GM12891 (cell line): Measurements from ENCODE around the gene LSM2.
"Not testable (repeated sequence)": the region's sequence is repeated elsewhere in the genome, so short reads cannot be mapped to it uniquely, and the experiment has no call there.

ENCODE experiments used
- DNase-seq: peaks from one replicate; pipeline ENCODE4 v3.0.0; 2011; ENCODE audit warnings: low spot score; ENCODE audit not compliant: insufficient read length
- FAIRE-seq: peaks from 2 replicates; lab custom pipeline; 2011; peaks lifted over from hg19 to GRCh38; lab: Jason Lieb, UNC
- PAX5 ChIP-seq: IDR thresholded peaks from 2 replicates; pipeline ENCODE4 v1.6.1; 2011; ENCODE audit warnings: low read length, moderate library complexity, mild to moderate bottlenecking; ENCODE audit not compliant: insufficient read depth, severe bottlenecking
- POLR2A ChIP-seq: IDR thresholded peaks from 2 replicates; pipeline ENCODE4 v1.6.1; 2011; ENCODE audit warnings: low read depth, low read length, control low read depth
- POLR2AphosphoS5 ChIP-seq: IDR thresholded peaks from 2 replicates; pipeline ENCODE4 v1.6.1; 2011; ENCODE audit warnings: low read depth, low read length, control low read depth
- POU2F2 ChIP-seq: IDR thresholded peaks from 2 replicates; pipeline ENCODE4 v1.6.1; 2011; ENCODE audit warnings: low read depth, mild to moderate bottlenecking, control low read depth, low read length, moderate library complexity
- SPI1 ChIP-seq: IDR thresholded peaks from 2 replicates; pipeline ENCODE4 v1.6.1; 2011; ENCODE audit warnings: low read depth, low read length, control low read depth
- TAF1 ChIP-seq: IDR thresholded peaks from 2 replicates; pipeline ENCODE4 v1.6.1; 2011; ENCODE audit warnings: low read depth, low read length, control low read depth

LSM2 gene

GRCh38 chr6:31815025-31815838, 8.5 kb upstream of the LSM2 start, which contains the start of the genes HSPA1A and HSPA1L:
TSS of gene HSPA1A (plus strand) at chr6:31815543. CDS start at chr6:31815757, 214 bp downstream.
TSS of gene HSPA1L (minus strand) at chr6:31815283. CDS start at chr6:31811972, 3,311 bp downstream.
- FAIRE-seq (no peak), DNase-seq (peak; percentile 47)
- TF ChIP-seq PAX5 (no peak), POU2F2 (0 out of 2 replicates have a peak, but pooled peaks have one; percentile 13), TAF1 (peak; percentile 32; the same call in 1 of the 2 replicates), POLR2AphosphoS5 (peak; percentile 70), SPI1 (no peak), POLR2A (peak; percentile 71)

GRCh38 chr6:31814677-31815024, 7.9 kb upstream of the LSM2 start:
- peak; percentile 68 for DNase-seq
- TF ChIP-seq PAX5 (no peak), POLR2A (no peak), POU2F2 (no peak), POLR2AphosphoS5 (no peak), TAF1 (no peak), SPI1 (no peak)
- no peak for FAIRE-seq

- TF ChIP-seq SPI1 (no peak), TAF1 (no peak), POU2F2 (no peak), POLR2A (no peak), PAX5 (no peak), POLR2AphosphoS5 (no peak)
- DNase-seq (no peak), FAIRE-seq (no peak)
Observed at GRCh38 chr6:31813465-31813849, 6.7 kb upstream of the LSM2 start.

GRCh38 chr6:31811645-31812044, 4.9 kb upstream of the LSM2 start:
- FAIRE-seq (no peak), DNase-seq (no peak)
- TF ChIP-seq POU2F2 (no peak), SPI1 (no peak), POLR2AphosphoS5 (no peak), PAX5 (no peak), TAF1 (no peak), POLR2A (no peak)

GRCh38 chr6:31808599-31808998, 1.8 kb upstream of the LSM2 start:
- not testable (repeated sequence) for DNase-seq, FAIRE-seq

- TF ChIP-seq POU2F2 (no peak), SPI1 (no peak), POLR2A (no peak), PAX5 (no peak), POLR2AphosphoS5 (no peak), TAF1 (no peak)
- no peak for FAIRE-seq
- DNase-seq: no peak
Observed at GRCh38 chr6:31805939-31806469, 762 bp downstream of the LSM2 start.

GRCh38 chr6:31801031-31801927, 5.5 kb downstream of the LSM2 start:
- not testable (repeated sequence) for DNase-seq, FAIRE-seq

GRCh38 chr6:31799781-31800180, 7.0 kb downstream of the LSM2 start:
- TF ChIP-seq POLR2A (no peak), POLR2AphosphoS5 (no peak), SPI1 (no peak)
- DNase-seq: no peak
- FAIRE-seq: no peak

- DNase-seq: no peak
- no peak for FAIRE-seq
- TF ChIP-seq POLR2AphosphoS5 (no peak), PAX5 (no peak), TAF1 (no peak), POLR2A (no peak), POU2F2 (no peak), SPI1 (no peak)
Observed at GRCh38 chr6:31797588-31797987, 9.2 kb downstream of the LSM2 start.

- DNase-seq: no peak
- TF ChIP-seq TAF1: no peak
- TF ChIP-seq POLR2A: no peak
- no peak for TF ChIP-seq SPI1
- no peak for TF ChIP-seq POLR2AphosphoS5
- no peak for TF ChIP-seq PAX5
- no peak for TF ChIP-seq POU2F2
- FAIRE-seq: no peak
Observed at GRCh38 chr6:31796993-31797385, 9.8 kb downstream of the LSM2 start.

- DNase-seq (peak; percentile 93), FAIRE-seq (peak; percentile 87)
- TF ChIP-seq POLR2AphosphoS5 (no peak), POU2F2 (no peak), TAF1 (peak; percentile 67), SPI1 (peak; percentile 29; the same call in 1 of the 2 replicates), PAX5 (no peak), POLR2A (no peak)
Observed at GRCh38 chr6:31795616-31796298, 11.0 kb downstream of the LSM2 start, which contains the start of gene VARS1. TSS of gene VARS1 (minus strand) at chr6:31795752. CDS start at chr6:31795217, 535 bp downstream.
